ENCODE data around the gene BMPER. TPM values are rescaled to one million over a fixed set of nuclear protein-coding genes. Genes with fewer than 3 reads are reported as not detected.

Gene BMPER
- total RNA-seq, 3 donors from 2014 or later (not counting 1 experiment from before 2014, with no cell fraction given), result 0.32 to 0.64 (median 0.50) TPM

DNA sequence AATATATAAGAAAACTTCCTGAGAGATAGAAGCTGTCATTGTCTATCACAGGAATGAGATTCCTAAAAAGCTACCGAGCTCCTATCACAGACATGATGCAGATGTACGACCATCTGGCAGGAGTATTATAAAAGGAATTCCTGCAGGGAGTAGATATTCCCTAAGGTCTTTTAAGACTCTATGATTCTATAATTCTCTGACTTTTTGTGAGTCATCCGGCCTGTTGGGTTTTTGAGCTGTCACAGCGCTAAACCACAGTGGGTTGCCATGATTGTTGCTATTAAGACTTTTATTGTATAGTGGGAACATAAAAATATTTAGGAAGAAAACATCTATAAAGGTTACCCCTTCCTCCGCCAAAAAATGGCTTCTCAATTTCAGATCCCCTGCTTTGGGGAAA lies 223.4 kb downstream of the BMPER start:
- H3K27me3 ChIP-seq (ENCODE audit: control insufficient read depth, insufficient read depth, low read length), result no peaks in the 10 kb centered on the region

GRCh38 chr7:34130558-34131295 lies 225.4 kb downstream of the BMPER start:
- ATAC-seq (no peak), DNase-seq (no peak)
- H3K9me3 ChIP-seq (ENCODE audit: control insufficient read depth, insufficient read depth, low read length), result no peaks in the 10 kb centered on the region
- TF ChIP-seq CTCF (IDR thresholded peaks at IDR 0.05), result no peak
- H3K4me3 ChIP-seq (ENCODE audit: low read length), result no peak overlapping the region
- Mint-ChIP-seq H3K4me1 (no peaks in the 10 kb centered on the region), H3K4me3 (no peak overlapping the region), H3K27ac (no peak overlapping the region), H3K9me3 (peaks cover 12 to 16% of the 10 kb centered on the region in 2 donors), H3K27me3 (ENCODE audit: low read depth in 2 of 2) (no peaks in the 10 kb centered on the region), H3K36me3 (no peaks in the 10 kb centered on the region)
- H3K36me3 ChIP-seq (ENCODE audit: control insufficient read depth, insufficient read depth, low read length), result no peaks in the 10 kb centered on the region
- intact Hi-C loops (cut with micrococcal nuclease), result no loop called here
- no peaks in the 10 kb centered on the region for H3K27me3 ChIP-seq (ENCODE audit: control insufficient read depth, insufficient read depth, low read length)
- H3K4me1 ChIP-seq (ENCODE audit: control insufficient read depth, insufficient read depth, low read length), result no peaks in the 10 kb centered on the region
- no peak overlapping the region for H3K27ac ChIP-seq (ENCODE audit: low read length)
- 81% methylated on average over 5 of the region's 5 CpGs for WGBS (ENCODE audit: insufficient coverage)

More for the DNA sequence above, 223.4 kb downstream of the BMPER start:
- Mint-ChIP-seq H3K27ac (no peak overlapping the region), H3K9me3 (peaks cover 14 to 23% of the 10 kb centered on the region in 2 donors), H3K27me3 (ENCODE audit: low read depth in 2 of 2) (no peaks in the 10 kb centered on the region), H3K4me3 (no peak overlapping the region), H3K4me1 (no peaks in the 10 kb centered on the region), H3K36me3 (no peaks in the 10 kb centered on the region)
- Histone ChIP-seq H3K27ac (ENCODE audit: low read length) (no peak overlapping the region), H3K4me3 (ENCODE audit: low read length) (no peak overlapping the region), H3K9me3 (ENCODE audit: control insufficient read depth, insufficient read depth, low read length) (peaks cover 2% of the 10 kb centered on the region), H3K36me3 (ENCODE audit: control insufficient read depth, insufficient read depth, low read length) (no peaks in the 10 kb centered on the region), H3K4me1 (ENCODE audit: control insufficient read depth, insufficient read depth, low read length) (no peaks in the 10 kb centered on the region)
- DNase-seq (no peak), ATAC-seq (no peak)
- no peak for TF ChIP-seq CTCF (IDR thresholded peaks at IDR 0.05)
- intact Hi-C loops (cut with micrococcal nuclease), result no loop called here
- WGBS (ENCODE audit: insufficient coverage), result 94% methylated on average over 2 of the region's 5 CpGs

DNA sequence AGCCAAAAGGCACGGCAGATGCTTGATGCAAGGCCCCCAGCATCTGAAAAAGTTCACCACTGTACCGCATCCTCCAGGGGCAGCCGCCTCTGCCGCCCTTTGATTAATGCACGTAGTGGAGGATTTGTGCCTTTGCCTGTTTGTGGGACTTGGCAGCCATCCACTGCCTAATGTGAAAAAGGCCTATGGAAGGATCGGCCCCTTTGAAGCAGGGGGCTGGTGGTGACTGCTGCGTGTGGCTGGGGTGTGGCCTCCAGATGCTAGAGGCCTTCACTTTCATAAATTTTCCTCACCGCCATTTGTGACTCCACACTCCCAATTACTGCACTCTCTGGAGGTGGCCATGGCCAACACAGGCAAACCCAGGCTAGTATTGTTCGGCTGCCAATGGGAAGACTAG lies 226.0 kb downstream of the BMPER start:
- ATAC-seq (no peak), DNase-seq (no peak)
- H3K27ac Mint-ChIP-seq, result no peak overlapping the region
- H3K36me3 Mint-ChIP-seq, result no peaks in the 10 kb centered on the region
- H3K4me3 Mint-ChIP-seq, result no peak overlapping the region
- no peak for TF ChIP-seq CTCF (IDR thresholded peaks at IDR 0.05)
- H3K27ac ChIP-seq (ENCODE audit: low read length), result no peak overlapping the region
- no peaks in the 10 kb centered on the region for H3K9me3 ChIP-seq (ENCODE audit: control insufficient read depth, insufficient read depth, low read length)
- H3K36me3 ChIP-seq (ENCODE audit: control insufficient read depth, insufficient read depth, low read length), result no peaks in the 10 kb centered on the region
- peaks cover 8 to 12% of the 10 kb centered on the region in 2 donors for H3K9me3 Mint-ChIP-seq
- no peaks in the 10 kb centered on the region for H3K4me1 ChIP-seq (ENCODE audit: control insufficient read depth, insufficient read depth, low read length)
- 86% methylated on average over 9 of the region's 9 CpGs for WGBS (ENCODE audit: insufficient coverage)
- no peaks in the 10 kb centered on the region for H3K27me3 Mint-ChIP-seq (ENCODE audit: low read depth in 2 of 2)
- H3K4me1 Mint-ChIP-seq, result no peaks in the 10 kb centered on the region
- H3K4me3 ChIP-seq (ENCODE audit: low read length), result no peak overlapping the region
- intact Hi-C loops (cut with micrococcal nuclease), result no loop called here
- no peaks in the 10 kb centered on the region for H3K27me3 ChIP-seq (ENCODE audit: control insufficient read depth, insufficient read depth, low read length)
